ENCODE data around the gene COQ8B.
"Not testable (repeated sequence)": the region's sequence is repeated elsewhere in the genome, so short reads cannot be mapped to it uniquely, and the experiment has no call there.

The COQ8B gene

DNA sequence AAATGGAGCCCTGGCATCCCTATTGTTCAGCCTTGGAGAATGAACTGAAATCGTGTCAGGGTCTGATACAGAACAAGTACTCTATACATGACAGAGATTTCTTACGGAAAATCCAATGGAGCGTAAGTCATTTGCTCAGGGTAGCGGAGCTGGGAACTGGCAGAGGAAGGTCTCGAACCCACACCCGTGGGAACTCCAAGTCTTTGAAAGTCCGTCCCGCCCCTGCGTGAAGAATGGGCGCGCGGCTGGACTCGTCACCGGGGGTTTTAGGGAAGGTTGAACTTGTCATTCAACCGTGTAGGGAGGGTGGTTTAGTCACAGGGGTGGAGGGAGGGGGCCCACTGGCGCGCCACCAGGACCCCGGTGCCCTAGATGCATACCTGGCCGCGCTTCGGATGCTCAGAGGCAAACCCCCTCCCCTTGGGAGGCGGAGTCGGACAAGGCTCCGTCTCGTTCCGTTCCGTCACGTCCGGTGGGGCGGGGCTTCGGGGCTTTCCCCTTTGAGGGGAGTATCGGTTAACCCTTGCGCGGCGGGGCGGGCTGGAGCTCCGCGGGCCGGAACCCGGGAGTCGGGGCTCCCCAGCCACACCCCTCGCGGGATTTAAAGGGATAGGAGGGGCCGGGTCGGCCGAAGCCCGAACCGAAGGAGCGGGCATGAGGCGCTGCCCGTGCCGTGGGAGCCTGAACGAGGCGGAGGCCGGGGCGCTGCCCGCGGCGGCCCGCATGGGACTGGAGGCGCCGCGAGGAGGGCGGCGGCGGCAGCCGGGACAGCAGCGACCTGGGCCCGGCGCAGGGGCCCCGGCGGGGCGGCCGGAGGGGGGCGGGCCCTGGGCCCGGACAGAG lies at the start of gene COQ8B, which contains the start of gene ITPKC:
COQ8B (minus strand) TSS at position 405 of the 843 bp plus-strand sequence. CDS start 2,254 bp downstream, outside the sequence.
ITPKC (plus strand) TSS at position 631 of the 843 bp plus-strand sequence; CDS start at position 655, 24 bp downstream.
- peak; percentile 100 for DNase-seq

DNA sequence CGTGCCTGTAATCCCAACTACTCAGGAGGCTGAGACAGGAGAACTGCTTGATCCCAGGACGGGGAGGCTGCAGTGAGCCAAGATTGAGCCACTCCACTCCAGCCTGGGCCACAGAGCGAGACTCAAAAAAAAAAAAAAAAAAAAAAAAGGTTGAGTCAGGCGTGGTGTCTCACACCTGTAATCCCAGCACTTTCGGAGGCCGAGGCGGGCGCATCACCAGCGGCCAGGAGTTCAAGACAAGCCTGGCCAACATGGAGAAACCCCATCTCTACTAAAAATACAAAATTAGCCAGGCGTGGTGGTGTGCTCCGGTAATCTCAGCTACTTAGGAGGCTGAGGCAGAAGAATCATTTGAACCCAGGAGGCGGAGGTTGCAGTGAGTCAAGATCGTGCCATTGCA lies 49.7 kb upstream of the COQ8B start:
- DNase-seq: not testable (repeated sequence)

DNA sequence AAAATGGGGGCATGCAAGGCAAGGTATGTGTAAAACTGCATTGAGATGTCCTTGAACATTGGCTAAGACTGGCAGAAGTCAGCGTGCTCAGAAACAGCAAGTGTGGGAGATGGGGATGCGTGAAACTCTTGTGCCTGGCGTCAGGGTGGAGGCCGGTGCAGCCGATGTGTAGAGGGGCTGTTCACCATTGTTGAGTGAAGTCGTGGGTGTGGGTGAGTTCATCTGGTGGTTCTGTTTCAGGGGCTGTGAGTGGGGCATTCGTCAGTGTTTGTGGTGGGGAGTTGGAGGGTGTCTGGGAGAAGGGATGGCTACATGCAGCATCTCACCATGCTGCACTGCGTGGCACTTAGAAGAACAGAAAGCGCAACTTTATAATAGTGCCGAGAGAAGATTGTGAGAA lies 47.3 kb upstream of the COQ8B start:
- no peak for DNase-seq

DNA sequence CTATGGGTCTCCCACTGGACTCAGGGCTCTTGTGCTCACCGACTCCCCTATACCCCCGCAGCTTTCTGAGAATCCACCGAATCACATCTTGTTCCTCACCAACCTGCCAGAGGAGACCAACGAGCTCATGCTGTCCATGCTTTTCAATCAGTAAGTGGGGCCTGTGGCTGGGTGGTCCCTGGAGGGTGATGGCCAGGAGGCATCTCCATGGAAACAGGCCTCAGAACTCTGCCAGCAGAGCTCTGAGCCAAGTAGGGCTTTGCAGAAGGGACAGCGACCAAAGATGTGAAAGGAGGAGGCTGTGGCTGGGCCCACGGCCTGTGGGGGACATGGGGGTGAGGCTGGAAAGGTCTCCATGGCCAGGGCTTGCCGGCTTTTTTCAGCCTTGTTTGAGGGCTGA lies 46.8 kb upstream of the COQ8B start:
- DNase-seq: no peak

DNA sequence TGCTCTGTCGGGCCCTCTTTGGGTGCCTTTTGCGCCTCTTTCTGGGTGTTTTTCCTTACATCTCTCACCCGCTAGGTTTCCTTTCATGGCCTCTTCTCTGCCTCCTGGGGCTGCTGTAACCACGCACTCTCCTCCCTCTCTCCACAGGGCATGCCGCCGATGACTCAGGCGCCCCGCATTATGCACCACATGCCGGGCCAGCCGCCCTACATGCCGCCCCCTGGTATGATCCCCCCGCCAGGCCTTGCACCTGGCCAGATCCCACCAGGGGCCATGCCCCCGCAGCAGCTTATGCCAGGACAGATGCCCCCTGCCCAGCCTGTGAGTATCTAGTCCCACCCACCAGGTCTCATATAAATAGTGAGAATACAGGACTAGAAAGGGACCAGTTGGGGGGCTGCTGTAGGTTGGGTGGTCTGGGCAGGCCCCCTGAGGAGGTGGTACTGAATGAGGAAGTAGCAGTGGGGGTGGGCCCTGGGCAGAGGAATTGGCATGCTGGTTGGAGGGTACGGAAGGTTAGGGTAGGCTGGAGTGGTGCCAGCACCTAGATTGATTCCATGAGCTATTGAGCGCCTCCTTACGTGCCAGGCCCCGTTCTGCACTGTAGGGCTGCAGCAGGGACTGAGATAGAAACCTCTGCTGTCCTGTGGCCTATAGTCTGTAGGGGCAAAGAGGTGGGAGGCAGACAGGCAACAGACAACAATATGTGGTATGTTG lies 46.2 kb upstream of the COQ8B start:
- no peak for DNase-seq

DNA sequence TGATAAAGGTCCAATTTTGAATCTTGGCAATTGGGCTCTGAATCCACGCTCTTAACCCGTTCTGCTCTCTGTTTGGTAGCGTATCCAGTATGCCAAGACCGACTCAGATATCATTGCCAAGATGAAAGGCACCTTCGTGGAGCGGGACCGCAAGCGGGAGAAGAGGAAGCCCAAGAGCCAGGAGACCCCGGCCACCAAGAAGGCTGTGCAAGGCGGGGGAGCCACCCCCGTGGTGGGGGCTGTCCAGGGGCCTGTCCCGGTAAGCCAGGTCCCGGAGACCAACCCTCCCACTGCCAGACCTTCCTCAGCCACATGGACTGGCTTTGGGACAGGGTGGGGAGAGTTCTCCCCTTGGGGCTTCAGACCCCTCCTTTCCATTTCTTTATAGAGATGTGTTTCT lies 42.7 kb upstream of the COQ8B start:
- DNase-seq: no peak

DNA sequence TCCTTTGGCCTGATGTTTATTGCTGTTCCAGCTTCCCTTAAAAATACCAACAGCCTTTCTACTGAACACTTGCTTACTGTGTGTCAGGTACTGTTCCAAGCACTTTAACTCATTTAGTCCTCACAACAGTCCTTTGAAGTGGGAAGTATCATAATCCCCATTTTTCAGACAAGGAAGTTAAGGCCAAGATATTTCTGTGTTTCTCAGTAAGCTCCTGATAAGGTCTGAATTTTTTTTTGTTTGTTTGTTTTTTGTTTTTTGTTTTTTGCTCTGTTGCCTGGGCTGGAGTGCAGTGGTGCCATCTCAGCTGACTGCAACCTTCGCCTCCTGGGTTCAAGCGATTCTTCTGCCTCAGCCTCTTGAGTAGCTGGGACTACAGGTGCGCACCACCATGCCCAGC lies 41.8 kb upstream of the COQ8B start:
- DNase-seq: no peak

DNA sequence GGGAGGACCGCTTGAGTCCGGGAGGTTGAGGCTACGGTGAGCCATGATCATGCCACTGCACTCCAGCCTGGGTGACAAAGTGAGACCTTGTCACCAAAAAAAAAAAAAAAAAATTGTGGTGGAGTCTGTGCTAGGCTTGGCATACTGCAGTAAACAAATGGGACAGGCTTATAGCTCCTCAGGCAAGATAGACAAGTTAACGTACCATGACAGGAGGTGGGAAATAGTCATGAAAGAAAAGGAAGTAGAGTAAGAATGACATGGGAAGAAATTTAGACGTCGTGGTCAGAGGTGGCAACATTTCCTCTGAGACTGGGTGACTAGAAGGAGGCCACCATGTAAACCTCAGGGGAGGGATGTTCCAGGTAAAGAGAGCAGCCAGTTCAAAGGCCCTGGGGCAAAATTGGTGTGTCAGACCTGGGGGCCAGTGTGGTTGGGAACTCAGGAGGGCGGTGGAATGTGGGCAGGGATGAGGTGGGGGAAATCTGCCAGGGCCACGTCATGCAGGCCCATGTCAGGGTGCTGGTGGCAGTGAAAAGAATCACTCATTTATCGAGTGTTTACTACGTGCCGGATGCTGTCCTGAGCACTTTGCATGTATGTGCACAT lies 39.9 kb upstream of the COQ8B start:
- DNase-seq: no peak

DNA sequence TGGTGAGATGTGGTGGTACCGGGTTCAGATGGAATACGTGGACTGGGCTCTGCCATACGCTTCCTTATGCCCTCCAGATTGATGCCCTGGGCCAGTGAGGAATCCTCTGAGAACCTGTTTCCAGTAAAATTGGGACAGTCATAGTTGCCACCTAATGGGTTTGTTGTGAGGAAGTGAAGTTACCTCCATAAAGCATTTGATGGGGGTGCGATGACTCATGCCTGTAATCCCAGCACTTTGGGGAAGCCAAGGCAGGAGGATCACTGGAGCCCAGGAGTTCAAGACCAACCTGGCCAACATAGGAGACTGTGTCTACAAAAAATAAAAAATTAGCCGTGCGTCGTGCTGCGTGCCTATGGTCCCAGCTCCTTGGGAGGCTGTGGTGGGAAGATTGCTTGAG lies 39.1 kb upstream of the COQ8B start:
- DNase-seq: no peak

DNA sequence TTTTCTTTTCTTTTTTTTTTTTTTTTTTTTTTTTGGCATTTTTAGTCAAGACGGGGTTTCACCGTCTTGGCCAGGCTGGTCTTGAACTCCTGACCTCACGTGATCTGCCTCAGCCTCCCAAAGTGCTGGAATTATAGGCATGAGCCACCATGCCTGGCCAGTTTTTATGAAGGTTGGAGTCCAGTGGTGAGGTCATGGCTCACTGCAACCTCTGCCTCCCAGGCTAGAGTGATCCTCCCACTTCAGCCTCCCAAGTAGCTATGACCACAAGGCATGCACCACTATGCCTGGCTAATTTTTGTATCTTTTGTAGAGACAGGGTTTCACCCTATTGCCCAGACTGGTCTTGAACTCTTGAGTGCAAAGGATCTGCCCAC lies 38.5 kb upstream of the COQ8B start:
- DNase-seq: no peak

DNA sequence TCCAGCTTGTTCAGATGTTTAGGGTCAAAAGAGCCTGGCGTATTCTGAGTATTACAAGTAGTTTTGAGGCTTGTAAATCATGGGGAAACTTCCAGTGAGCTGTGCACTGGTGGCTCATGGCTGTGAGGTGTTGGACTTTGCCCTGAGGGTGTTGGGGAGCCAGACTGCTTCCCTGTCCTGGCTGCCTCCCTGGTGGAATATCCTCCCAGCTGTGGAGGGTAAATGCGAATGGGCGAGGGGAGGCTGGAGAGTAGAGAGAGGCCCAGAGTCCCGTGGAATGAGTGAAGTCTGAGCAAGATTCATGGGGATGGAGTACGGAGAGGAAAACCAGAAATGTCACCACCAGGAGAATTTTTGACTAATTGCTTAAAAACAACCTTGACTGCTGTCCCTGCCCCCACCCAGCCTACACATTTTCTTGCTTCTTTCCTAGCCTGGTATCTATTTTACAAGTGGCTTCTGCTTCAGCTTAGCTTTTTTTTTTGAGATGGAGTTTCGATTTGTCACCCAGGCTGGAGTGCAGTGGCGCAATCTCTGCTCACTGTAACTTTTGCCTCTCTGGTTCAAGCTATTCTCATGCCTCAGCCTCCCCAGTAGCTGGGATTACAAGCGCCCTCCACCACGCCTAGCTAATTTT lies 38.0 kb upstream of the COQ8B start:
- DNase-seq: no peak

DNA sequence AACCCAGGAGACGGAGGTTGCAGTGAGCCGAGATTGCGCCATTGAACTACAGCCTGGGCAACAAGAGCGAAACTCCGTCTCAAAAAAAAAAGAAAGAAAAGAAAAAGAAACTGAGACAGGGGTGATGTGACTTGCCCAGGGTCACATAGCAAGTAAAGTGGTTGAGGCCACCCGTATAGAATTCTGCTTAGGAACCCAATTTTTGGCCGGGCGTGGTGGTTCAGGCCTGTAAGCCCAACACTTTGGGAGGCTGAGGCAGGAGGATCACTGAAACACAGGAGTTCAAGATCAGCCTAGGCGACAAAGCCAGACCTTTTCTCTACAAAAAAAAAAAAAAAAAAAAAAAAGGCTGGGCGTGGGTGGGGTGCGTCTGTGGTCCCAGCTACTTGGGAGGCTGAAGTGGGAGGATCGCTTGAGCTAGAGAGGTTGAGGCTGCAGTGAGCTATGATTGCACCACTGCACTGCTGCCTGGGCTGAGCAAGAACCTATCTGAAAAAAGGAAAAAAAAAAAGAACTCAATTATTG lies 35.6 kb upstream of the COQ8B start:
- no peak for DNase-seq

DNA sequence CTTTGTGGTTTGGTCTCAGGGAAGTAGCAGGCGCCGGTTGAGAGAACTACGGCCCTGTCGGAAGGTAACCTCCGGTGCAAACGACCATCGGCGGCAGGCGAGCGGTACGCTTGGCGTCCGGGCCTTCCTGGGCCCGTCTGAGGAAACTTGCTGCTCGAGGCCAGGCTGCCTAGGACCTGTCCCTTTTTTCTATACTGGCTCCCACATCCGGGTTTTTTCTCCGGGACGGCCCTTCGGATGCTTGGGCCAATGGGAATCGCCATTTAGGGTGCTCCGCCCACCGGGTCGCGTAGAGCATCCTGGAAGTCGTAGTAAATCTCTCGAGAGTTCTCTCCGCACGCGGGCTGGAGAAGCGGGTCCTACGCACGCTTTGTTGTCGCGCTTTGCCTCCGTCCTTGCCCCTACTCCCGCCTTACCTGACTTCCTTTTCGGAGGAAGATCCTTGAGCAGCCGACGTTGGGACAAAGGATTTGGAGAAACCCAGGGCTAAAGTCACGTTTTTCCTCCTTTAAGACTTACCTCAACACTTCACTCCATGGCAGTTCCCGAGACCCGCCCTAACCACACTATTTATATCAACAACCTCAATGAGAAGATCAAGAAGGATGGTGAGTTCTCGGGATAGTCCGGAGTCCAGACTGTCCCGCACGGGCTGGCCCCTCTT lies 34.3 kb upstream of the COQ8B start, which contains the start of gene SNRPA:
SNRPA (plus strand) TSS at position 330 of the 664 bp plus-strand sequence; CDS start at position 536, 206 bp downstream.
- DNase-seq: peak; percentile 98

DNA sequence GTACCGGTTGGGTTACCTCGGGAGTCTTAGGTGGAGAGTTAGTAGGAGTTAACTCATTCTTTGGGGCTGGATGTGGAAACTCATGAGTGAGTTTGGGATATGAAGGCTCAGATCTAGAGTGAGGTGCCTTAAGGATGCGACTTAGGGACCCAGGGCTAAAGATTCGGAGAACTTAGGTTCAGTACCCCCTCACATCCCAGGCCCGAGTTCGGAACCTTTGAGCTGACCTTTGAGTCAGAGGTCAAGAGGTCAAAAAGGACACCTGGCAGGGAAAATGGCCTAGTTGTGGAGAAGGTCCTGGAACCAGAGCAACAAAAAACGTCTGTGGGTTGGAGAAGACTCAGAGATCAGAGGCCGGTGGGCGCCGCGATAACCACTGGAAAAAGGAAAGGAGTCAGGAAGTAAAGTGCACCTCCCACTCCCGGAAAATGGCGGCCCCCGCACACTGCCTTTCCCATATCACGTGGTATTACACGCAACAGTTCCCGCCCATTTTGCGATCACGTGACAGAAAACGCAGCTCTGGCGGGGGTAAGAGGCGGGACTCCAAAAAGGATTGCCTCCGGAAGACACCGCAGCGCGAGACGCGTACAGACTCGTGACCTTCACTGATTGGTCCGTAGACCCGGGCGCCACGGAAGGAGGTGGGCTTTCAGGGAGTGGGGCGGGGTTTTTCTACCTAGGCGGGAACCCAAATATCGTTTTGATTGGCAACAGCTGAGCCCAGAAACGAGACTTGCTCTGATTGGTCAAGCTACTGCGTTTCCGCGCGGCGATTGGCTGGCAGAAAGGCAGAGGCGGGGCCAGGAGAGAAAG lies 33.6 kb upstream of the COQ8B start, which contains the start of gene ACTMAP:
ACTMAP (minus strand) TSS at position 420 of the 816 bp plus-strand sequence. CDS start 674 bp downstream, outside the sequence.
- DNase-seq: peak; percentile 100

DNA sequence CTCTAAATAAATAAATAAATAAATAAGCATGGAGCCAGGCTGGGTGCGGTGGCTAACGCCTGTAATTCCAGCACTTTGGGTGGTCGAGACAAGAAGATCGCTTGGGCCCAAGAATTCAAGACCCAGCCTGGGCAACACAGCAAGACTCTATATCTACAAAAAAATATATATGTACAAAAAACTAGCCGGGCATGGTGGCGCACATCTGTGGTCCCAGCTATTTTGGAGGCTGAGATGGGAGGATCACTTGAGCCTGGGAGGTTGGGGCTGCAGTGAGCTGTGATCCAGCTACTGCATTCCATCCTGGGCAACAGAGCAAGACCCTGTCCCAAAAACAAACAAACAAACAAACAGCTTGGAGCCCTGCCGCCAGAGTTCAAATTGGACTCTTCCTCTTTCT lies 30.9 kb upstream of the COQ8B start:
- DNase-seq: no peak

DNA sequence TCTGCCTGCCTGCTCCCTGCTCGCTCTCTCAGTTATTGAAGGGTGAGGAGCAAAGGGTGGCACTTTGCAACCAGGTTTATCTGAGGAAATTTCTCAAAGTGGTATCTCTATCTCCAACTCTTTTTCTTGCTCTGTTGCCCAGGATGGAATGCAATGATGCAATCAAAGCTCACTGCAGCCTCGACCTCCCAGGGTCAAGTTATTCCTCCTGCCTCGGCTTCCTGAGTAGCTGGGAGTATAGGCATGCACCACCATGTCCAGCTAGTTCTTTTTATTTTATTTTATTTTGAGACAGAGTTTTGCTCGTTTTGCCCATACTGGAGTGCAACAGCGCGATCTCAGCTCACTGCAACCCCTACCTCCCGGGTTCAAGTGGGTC lies 28.7 kb upstream of the COQ8B start:
- no peak for DNase-seq

DNA sequence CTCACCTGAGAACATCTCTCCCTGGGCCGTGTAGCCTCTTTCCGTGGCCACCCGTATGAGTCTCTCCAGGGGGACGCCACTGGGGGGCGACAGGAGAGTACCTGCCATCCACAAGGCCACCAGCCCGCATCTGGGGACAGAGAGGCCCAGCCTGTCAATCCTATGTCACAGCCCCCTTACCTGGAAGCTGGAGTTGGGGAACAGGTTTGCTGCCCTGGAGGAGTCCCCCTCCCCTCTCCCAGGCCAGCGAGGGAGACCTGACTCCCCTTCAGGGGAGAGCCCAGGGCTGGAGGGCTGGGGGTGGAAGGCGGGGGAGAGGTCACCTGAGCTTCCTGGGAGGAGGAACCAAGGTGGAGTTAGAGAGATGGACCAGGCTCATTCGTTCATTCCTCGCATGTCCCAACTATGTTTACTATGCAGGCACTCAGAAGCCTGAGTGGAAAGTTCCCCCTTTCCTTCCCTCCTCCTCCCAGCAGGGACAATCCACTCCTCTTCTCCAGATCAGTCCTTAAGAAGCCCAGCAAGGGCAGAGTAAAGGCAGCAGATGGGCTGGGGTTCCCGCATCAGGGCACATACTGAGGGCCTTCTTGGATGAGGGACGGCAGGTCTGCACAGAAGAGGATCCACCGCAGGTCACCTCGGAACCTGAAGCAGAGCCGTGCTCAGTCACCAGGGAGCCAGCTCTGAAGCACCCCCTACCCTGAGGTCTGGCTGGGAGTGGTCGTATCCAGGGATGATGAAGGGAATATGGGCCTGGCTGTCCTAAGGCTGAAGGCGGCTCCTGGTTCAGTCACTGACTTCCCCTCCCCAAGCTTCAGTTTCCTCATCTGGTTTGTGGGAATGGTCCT lies 28.1 kb upstream of the COQ8B start:
- no peak for DNase-seq

DNA sequence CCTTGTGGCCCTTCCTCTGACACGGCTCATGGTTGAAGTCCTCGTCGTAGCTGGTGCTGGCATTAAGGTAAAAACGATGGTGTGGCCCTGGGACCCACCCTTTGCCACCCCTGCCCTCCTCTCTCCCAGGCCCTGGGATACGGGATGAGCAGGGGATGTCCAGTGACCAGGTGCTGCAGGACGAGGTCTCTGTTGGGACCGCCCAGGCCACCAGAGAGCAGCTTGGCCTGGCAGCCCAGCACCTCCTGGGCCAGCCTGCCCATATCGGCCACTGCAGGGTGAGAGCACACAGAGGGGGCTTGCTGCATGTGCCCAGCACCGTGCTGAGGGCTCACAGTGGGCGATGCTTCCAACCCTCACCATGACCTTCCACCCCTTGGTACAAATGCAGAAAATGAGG lies 27.2 kb upstream of the COQ8B start:
- no peak for DNase-seq

DNA sequence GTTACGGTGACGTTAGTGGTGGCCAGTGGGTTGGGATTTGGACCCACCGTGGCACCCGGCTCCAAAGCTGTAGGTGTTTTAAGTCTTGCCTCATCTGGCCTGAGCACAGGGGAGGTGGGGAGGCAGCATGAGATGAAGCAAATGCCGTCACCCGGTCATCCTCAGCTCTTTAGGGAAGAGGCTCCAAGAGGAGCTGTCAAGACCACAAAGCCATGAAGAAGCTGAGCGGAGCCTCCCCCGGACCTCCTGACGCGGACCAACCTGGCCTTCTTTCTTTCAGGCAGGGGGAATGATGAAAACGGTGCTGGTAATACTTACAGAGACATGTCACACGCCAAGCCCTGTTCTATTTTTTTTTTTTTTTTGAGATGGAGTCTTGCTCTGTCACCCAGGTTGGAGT lies 26.2 kb upstream of the COQ8B start:
- DNase-seq: no peak

DNA sequence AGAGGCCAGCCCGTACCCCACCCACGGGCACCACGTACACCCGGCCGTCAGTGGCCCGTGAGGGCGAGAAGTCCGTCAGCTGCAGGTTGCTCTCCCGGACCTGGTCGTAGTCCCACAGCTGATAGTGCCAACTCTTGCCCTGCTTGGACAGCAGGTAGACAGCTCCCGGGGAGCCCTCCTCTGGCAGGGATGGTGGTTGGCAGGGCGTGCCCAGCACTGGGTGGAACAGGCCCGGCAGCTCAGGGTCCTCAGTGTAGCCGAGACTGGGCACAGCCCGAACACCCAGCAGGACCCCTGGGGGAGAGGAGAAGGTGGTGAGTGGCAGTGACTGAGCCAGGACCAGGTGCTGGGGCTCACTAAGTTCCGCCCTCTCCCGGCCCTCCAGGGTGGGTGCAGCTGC lies 25.8 kb upstream of the COQ8B start:
- DNase-seq: no peak
